HepG2 (cell line): ENCODE measurements around the gene OLFM2. TPM values are rescaled to one million over a fixed set of nuclear protein-coding genes. Genes with fewer than 3 reads are reported as not detected.

ENCODE experiments used
- ELF1 ChIP-seq: sonication (generic); formaldehyde crosslinking; IDR thresholded peaks from 2 replicates; pipeline ENCODE4 v1.4.0; 2020; ENCODE audit warnings: missing genetic modification reagents
- FOXJ3 ChIP-seq: sonication (generic); formaldehyde crosslinking; IDR thresholded peaks from 2 replicates; pipeline ENCODE4 v1.4.0; 2020; ENCODE audit warnings: missing genetic modification reagents, mild to moderate bottlenecking, borderline replicate concordance
- ISL2 ChIP-seq: sonication (generic); formaldehyde crosslinking; IDR thresholded peaks from 2 replicates; pipeline ENCODE4 v1.5.0; 2020; ENCODE audit warnings: missing genetic modification reagents
- JUNB ChIP-seq: sonication (generic); formaldehyde crosslinking; IDR thresholded peaks from 2 replicates; pipeline ENCODE4 v1.8.0; 2022; ENCODE audit warnings: missing genetic modification reagents, mild to moderate bottlenecking, borderline replicate concordance
- MXD4 ChIP-seq: IDR thresholded peaks from 2 replicates; pipeline ENCODE4 v1.6.1; 2016; ENCODE audit warnings: mild to moderate bottlenecking, missing biosample characterization, missing genetic modification reagents
- NCOA2 ChIP-seq: sonication (generic); formaldehyde crosslinking; IDR thresholded peaks from 2 replicates; pipeline ENCODE4 v1.8.0; 2022; ENCODE audit warnings: inconsistent platforms
- REL ChIP-seq: sonication (generic); formaldehyde crosslinking; conservative IDR thresholded peaks from 2 replicates; pipeline ENCODE4 v1.8.0; 2022; ENCODE audit warnings: mild to moderate bottlenecking, missing genetic modification reagents, moderate library complexity
- RFX5 ChIP-seq: IDR thresholded peaks from 2 replicates; pipeline ENCODE4 v1.6.1; 2011; ENCODE audit warnings: low read depth, low read length, improper control_type of control experiment
- ZFP36L1 ChIP-seq: sonication (generic); formaldehyde crosslinking; IDR thresholded peaks from 2 replicates; pipeline ENCODE4 v1.8.0; 2022; ENCODE audit warnings: mild to moderate bottlenecking, missing genetic modification reagents, moderate library complexity
- ZMAT3 ChIP-seq: sonication (generic); formaldehyde crosslinking; conservative IDR thresholded peaks from 2 replicates; pipeline ENCODE4 v1.7.0; 2021; ENCODE audit warnings: missing genetic modification reagents
- ZNF225 ChIP-seq: sonication (generic); formaldehyde crosslinking; IDR thresholded peaks from 2 replicates; pipeline ENCODE4 v1.4.0; 2020; ENCODE audit warnings: mild to moderate bottlenecking, missing genetic modification reagents
- ZNF543 ChIP-seq: sonication (generic); formaldehyde crosslinking; IDR thresholded peaks from 2 replicates; pipeline ENCODE4 v1.4.0; 2020; ENCODE audit warnings: mild to moderate bottlenecking, missing genetic modification reagents
- ZNF629 ChIP-seq: sonication (generic); formaldehyde crosslinking; conservative IDR thresholded peaks from 2 replicates; pipeline ENCODE4 v1.5.0; 2020; ENCODE audit warnings: missing genetic modification reagents
- ZNF7 ChIP-seq: IDR thresholded peaks from 2 replicates; pipeline ENCODE4 v1.6.1; 2016; ENCODE audit warnings: missing biosample characterization, missing genetic modification reagents
- polyA plus RNA-seq, 8 experiments: library from polyadenylated mRNA; depleted of rRNA in 3 of 8; stranded (reverse) in 7 of 8; unstranded in 1 of 8; fragments of >200 nt; fragmentation: Illumina TruSeq in 4 of 8; extraction: Trizol in 4 of 8; gene quantifications; 2 replicates each; pipeline versions ENCODE4 v1.2.1 to v1.2.3, GENCODE V29; 2011 to 2016; ENCODE audit warnings: low read depth in 4 of 8, missing spikeins in 1 of 8, mixed read lengths in 1 of 8; ENCODE audit not compliant: insufficient read depth in 1 of 8
- total RNA-seq, 5 experiments: library from RNA; depleted of rRNA; stranded (reverse); fragments of >200 nt; fragmentation: Illumina TruSeq; extraction: Trizol; gene quantifications; 2 replicates each; pipeline ENCODE4 v1.2.3, GENCODE V29; 2016; ENCODE audit warnings: low read depth in 1 of 5
- TF ChIP-seq, protein P1 (sequence below): sonication (generic); formaldehyde crosslinking; IDR thresholded peaks from 2 replicates; pipeline ENCODE4 v1.5.0; 2020; ENCODE audit warnings: mild to moderate bottlenecking, missing genetic modification reagents, borderline replicate concordance
- TF ChIP-seq, protein P2 (sequence below): sonication (generic); formaldehyde crosslinking; IDR thresholded peaks from 2 replicates; pipeline ENCODE4 v1.4.0; 2020; ENCODE audit warnings: missing genetic modification reagents, mild to moderate bottlenecking, borderline replicate concordance
- TF ChIP-seq, protein P3 (sequence below), 2 experiments: sonication (generic) in 1 of 2; formaldehyde crosslinking in 1 of 2; IDR thresholded peaks; 2 replicates each; pipeline versions ENCODE4 v1.4.0 to v1.6.1; 2018 to 2020; ENCODE audit warnings: missing genetic modification reagents in 2 of 2, borderline replicate concordance in 1 of 2, low read depth in 1 of 2, mild to moderate bottlenecking in 1 of 2, missing biosample characterization in 1 of 2
- TF ChIP-seq, protein P4 (sequence below): sonication (generic); formaldehyde crosslinking; IDR thresholded peaks from 2 replicates; pipeline ENCODE4 v1.8.0; 2022; ENCODE audit warnings: missing genetic modification reagents, mild to moderate bottlenecking, moderate library complexity, borderline replicate concordance
- TF ChIP-seq, protein P5 (sequence below): IDR thresholded peaks from 2 replicates; pipeline ENCODE4 v1.6.1; 2018; ENCODE audit warnings: missing genetic modification reagents

OLFM2 gene
- total and polyA plus RNA-seq, 2 of the 13 experiments (the other 11 are each of a cell fraction or from before 2014, with no cell fraction given), result 0.20 to 0.51 TPM

DNA sequence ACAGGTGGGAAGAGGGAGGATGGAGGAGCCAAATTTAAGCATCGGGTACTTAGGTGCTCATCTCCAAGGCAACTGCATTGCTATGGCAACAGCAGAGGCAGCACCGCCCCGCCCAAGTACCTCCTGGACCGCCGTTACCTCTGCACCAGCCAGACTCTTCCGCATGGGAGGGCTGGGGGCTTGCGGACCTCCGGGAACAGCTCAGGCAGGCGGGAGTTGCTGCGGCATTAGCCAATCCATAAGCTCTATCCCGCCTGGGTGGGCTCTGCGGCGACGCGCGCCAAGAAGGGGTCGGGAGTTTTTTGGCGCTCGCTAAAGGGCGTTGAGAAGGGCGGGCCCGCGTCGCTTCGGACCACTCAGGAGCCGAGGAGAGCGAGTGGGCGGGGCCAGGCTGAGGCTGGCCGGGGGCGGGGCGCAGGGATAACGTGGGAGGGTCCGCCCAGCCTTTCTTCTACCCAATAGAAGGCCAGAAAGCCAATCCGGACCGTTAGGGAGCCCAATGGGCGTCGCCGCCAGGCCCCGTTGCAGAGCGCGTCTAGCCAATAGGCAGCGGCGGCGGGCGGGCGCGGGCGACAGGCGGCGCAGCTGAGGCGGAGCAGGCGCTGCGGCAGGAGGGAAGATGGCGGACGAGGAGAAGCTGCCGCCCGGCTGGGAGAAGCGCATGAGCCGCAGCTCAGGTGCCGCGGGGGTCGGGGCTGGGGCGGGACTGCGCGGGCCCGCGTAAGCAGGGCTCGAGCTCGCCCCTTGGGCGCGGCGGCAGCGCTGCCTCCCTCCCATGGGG lies 101.4 kb downstream of the OLFM2 start, which contains the start of gene PIN1 (continued):
- TF ChIP-seq, protein P1, sequence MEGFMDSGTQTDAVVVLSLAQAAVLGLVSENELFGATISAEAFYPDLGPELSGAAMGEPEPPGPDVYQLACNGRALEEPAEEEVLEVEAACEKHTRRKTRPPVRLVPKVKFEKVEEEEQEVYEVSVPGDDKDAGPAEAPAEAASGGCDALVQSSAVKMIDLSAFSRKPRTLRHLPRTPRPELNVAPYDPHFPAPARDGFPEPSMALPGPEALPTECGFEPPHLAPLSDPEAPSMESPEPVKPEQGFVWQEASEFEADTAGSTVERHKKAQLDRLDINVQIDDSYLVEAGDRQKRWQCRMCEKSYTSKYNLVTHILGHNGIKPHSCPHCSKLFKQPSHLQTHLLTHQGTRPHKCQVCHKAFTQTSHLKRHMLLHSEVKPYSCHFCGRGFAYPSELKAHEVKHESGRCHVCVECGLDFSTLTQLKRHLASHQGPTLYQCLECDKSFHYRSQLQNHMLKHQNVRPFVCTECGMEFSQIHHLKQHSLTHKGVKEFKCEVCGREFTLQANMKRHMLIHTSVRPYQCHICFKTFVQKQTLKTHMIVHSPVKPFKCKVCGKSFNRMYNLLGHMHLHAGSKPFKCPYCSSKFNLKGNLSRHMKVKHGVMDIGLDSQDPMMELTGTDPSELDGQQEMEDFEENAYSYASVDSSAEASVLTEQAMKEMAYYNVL, result no peak
- TF ChIP-seq ZMAT3 (CRISPR knock-in tag) (peak; percentile 15; the same call in 1 of the 2 replicates), ZNF629 (CRISPR knock-in tag) (no peak), ISL2 (CRISPR knock-in tag) (no peak; the same call in 1 of the 2 replicates), REL (no peak), ZNF225 (no peak), ZNF543 (peak; percentile 66; the same call in 1 of the 2 replicates), RFX5 (peak; percentile 82), MXD4 (CRISPR knock-in tag) (no peak), ZNF7 (no peak), NCOA2 (CRISPR knock-in tag) (no peak), FOXJ3 (CRISPR knock-in tag) (no peak), JUNB (CRISPR knock-in tag) (no peak), ZFP36L1 (CRISPR knock-in tag) (0 out of 2 replicates have a peak, but pooled peaks have one; percentile 35), ELF1 (CRISPR knock-in tag) (peak; percentile 54; the same call in 1 of the 2 replicates)
- TF ChIP-seq, protein P2, sequence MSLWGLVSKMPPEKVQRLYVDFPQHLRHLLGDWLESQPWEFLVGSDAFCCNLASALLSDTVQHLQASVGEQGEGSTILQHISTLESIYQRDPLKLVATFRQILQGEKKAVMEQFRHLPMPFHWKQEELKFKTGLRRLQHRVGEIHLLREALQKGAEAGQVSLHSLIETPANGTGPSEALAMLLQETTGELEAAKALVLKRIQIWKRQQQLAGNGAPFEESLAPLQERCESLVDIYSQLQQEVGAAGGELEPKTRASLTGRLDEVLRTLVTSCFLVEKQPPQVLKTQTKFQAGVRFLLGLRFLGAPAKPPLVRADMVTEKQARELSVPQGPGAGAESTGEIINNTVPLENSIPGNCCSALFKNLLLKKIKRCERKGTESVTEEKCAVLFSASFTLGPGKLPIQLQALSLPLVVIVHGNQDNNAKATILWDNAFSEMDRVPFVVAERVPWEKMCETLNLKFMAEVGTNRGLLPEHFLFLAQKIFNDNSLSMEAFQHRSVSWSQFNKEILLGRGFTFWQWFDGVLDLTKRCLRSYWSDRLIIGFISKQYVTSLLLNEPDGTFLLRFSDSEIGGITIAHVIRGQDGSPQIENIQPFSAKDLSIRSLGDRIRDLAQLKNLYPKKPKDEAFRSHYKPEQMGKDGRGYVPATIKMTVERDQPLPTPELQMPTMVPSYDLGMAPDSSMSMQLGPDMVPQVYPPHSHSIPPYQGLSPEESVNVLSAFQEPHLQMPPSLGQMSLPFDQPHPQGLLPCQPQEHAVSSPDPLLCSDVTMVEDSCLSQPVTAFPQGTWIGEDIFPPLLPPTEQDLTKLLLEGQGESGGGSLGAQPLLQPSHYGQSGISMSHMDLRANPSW (CRISPR knock-in tag), result no peak
- TF ChIP-seq, protein P3, sequence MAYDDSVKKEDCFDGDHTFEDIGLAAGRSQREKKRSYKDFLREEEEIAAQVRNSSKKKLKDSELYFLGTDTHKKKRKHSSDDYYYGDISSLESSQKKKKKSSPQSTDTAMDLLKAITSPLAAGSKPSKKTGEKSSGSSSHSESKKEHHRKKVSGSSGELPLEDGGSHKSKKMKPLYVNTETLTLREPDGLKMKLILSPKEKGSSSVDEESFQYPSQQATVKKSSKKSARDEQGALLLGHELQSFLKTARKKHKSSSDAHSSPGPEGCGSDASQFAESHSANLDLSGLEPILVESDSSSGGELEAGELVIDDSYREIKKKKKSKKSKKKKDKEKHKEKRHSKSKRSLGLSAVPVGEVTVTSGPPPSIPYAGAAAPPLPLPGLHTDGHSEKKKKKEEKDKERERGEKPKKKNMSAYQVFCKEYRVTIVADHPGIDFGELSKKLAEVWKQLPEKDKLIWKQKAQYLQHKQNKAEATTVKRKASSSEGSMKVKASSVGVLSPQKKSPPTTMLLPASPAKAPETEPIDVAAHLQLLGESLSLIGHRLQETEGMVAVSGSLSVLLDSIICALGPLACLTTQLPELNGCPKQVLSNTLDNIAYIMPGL (CRISPR knock-in tag; IDR thresholded peaks at IDR 0.05; ENCODE audit: borderline replicate concordance in 1 of 2, low read depth in 1 of 2), result peak in 1 of 2 experiments; percentile 84; a peak in 1 of 4 replicates
- TF ChIP-seq, protein P4, sequence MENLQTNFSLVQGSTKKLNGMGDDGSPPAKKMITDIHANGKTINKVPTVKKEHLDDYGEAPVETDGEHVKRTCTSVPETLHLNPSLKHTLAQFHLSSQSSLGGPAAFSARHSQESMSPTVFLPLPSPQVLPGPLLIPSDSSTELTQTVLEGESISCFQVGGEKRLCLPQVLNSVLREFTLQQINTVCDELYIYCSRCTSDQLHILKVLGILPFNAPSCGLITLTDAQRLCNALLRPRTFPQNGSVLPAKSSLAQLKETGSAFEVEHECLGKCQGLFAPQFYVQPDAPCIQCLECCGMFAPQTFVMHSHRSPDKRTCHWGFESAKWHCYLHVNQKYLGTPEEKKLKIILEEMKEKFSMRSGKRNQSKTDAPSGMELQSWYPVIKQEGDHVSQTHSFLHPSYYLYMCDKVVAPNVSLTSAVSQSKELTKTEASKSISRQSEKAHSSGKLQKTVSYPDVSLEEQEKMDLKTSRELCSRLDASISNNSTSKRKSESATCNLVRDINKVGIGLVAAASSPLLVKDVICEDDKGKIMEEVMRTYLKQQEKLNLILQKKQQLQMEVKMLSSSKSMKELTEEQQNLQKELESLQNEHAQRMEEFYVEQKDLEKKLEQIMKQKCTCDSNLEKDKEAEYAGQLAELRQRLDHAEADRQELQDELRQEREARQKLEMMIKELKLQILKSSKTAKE (CRISPR knock-in tag), result no peak
- TF ChIP-seq, protein P5, sequence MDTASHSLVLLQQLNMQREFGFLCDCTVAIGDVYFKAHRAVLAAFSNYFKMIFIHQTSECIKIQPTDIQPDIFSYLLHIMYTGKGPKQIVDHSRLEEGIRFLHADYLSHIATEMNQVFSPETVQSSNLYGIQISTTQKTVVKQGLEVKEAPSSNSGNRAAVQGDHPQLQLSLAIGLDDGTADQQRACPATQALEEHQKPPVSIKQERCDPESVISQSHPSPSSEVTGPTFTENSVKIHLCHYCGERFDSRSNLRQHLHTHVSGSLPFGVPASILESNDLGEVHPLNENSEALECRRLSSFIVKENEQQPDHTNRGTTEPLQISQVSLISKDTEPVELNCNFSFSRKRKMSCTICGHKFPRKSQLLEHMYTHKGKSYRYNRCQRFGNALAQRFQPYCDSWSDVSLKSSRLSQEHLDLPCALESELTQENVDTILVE (CRISPR knock-in tag), result no peak; the same call in 1 of the 2 replicates
